ENCODE data around the gene SERPINA4. TPM values are rescaled to one million over a fixed set of nuclear protein-coding genes. Genes with fewer than 3 reads are reported as not detected.
A peak's percentile ranks its signal among the peaks of the same experiment; 100 is the strongest.

The SERPINA4 gene
- total RNA-seq, 1 donor from 2014 or later: 5.9 TPM

DNA sequence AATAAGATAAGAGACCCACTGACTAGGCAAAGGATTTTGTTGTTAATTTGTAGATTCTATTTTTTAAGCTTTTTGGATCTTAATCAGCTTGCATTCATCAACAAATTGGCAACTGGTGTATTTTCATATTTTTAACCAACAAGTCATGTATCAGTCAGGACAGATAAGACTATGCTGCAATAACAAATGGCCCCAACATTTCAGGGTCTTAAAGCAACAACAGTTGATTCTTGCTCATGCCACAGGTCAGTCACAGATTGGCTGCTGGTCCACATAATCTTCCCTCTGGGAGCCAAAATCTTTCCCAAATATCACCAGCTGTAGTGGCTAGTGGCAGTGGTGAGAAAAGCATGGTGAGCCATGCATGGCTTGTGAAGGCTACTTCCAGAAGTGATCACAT lies 30.1 kb upstream of the SERPINA4 start:
- no peak for DNase-seq (ENCODE audit: low spot score, unreplicated experiment)
- Mint-ChIP-seq H3K36me3 (ENCODE audit: insufficient read depth) (peaks cover 2% of the 10 kb centered on the region), H3K4me3 (ENCODE audit: low read depth) (no peak overlapping the region), H3K4me1 (ENCODE audit: low read depth) (no peaks in the 10 kb centered on the region), H3K27me3 (no peaks in the 10 kb centered on the region), H3K9me3 (ENCODE audit: low read depth) (peaks cover 9% of the 10 kb centered on the region), H3K27ac (no peak overlapping the region)
- no peak for TF ChIP-seq CTCF (IDR thresholded peaks at IDR 0.05; ENCODE audit: unreplicated experiment)

DNA sequence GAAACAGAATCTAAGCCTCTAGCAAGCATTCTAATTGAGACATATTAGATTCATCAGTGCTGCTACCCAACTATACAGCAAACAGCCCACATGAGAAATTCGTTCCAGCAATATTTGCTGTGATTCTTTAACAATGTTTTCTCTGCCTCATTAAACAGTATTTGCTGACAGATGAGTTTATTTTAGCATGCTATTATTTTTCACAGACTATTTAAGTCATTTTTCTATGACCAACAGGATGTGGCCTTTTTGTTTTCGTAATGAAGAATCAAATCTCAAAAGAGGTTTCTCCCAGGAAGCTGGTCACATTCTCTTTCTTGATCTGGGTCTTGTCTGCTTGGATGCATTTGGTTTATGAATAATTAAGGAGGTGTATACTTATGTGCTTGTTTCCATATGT lies 28.8 kb upstream of the SERPINA4 start:
- Mint-ChIP-seq H3K27ac (no peak overlapping the region), H3K4me3 (ENCODE audit: low read depth) (no peak overlapping the region), H3K9me3 (ENCODE audit: low read depth) (peaks cover 1% of the 10 kb centered on the region), H3K36me3 (ENCODE audit: insufficient read depth) (no peaks in the 10 kb centered on the region), H3K4me1 (ENCODE audit: low read depth) (no peaks in the 10 kb centered on the region), H3K27me3 (no peaks in the 10 kb centered on the region)
- no peak for DNase-seq (ENCODE audit: low spot score, unreplicated experiment)
- TF ChIP-seq CTCF (IDR thresholded peaks at IDR 0.05; ENCODE audit: unreplicated experiment): no peak

DNA sequence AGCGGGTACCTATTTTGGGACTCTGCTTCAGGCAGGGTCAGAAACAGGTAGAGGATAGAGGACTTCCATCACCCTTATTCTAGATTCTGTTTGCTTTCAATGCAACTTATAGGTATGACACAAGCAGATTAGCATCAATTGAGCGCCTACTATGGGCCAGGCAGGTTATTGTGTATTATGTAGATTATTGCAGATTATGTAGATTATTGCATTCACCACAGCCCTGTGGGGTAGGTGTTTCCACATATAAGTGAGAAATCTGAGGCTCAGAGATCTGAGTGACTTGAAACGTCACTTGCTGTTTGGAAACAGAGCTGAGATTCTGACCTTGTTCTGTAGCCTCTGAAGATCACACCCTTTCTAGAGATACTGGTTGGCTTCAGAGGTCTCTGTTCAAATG lies 25.7 kb upstream of the SERPINA4 start:
- no peak for DNase-seq (ENCODE audit: low spot score, unreplicated experiment)

DNA sequence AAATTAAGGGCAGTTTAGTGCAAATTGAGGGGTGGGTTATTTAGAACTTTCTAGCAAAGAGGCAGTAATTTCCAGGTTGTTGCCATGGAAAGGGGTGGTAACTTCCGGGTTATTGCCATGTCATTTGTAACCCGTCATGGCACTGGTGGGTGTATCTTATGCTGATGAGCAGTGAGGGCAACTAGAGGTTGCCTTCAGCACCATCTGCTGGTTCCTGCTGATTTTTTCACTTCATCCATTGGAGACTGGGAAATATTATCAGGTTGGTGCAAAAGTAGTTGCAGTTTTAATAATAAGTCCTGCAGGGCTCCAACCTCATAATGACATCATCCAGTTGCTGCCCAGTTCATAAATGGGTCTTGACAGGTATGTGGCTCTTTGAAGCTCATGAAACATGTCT lies 24.4 kb upstream of the SERPINA4 start:
- no peak overlapping the region for H3K27ac Mint-ChIP-seq
- peak; percentile 21 for TF ChIP-seq CTCF (IDR thresholded peaks at IDR 0.05; ENCODE audit: unreplicated experiment)
- no peaks in the 10 kb centered on the region for H3K36me3 Mint-ChIP-seq (ENCODE audit: insufficient read depth)
- no peak for DNase-seq (ENCODE audit: low spot score, unreplicated experiment)
- H3K9me3 Mint-ChIP-seq (ENCODE audit: low read depth): no peaks in the 10 kb centered on the region
- peaks cover 5% of the 10 kb centered on the region for H3K4me1 Mint-ChIP-seq (ENCODE audit: low read depth)
- H3K4me3 Mint-ChIP-seq (ENCODE audit: low read depth): no peak overlapping the region
- H3K27me3 Mint-ChIP-seq: peaks cover 17% of the 10 kb centered on the region

More for the DNA sequence above, 25.7 kb upstream of the SERPINA4 start:
- Mint-ChIP-seq H3K4me1 (ENCODE audit: low read depth) (peaks cover 2% of the 10 kb centered on the region), H3K27ac (no peak overlapping the region), H3K9me3 (ENCODE audit: low read depth) (no peaks in the 10 kb centered on the region), H3K4me3 (ENCODE audit: low read depth) (no peak overlapping the region), H3K36me3 (ENCODE audit: insufficient read depth) (no peaks in the 10 kb centered on the region), H3K27me3 (peaks cover 11% of the 10 kb centered on the region)
- no peak for TF ChIP-seq CTCF (IDR thresholded peaks at IDR 0.05; ENCODE audit: unreplicated experiment)

- no peaks in the 10 kb centered on the region for H3K9me3 Mint-ChIP-seq (ENCODE audit: low read depth)
- DNase-seq (ENCODE audit: low spot score, unreplicated experiment): no peak
Observed at GRCh38 chr14:94538070-94538740, 23.0 kb upstream of the SERPINA4 start.

More at GRCh38 chr14:94538070-94538740, 23.0 kb upstream of the SERPINA4 start:
- Mint-ChIP-seq H3K27me3 (peaks cover 21% of the 10 kb centered on the region), H3K4me3 (ENCODE audit: low read depth) (no peak overlapping the region), H3K36me3 (ENCODE audit: insufficient read depth) (no peaks in the 10 kb centered on the region), H3K27ac (no peak overlapping the region), H3K4me1 (ENCODE audit: low read depth) (peaks cover 5% of the 10 kb centered on the region)
- TF ChIP-seq CTCF (IDR thresholded peaks at IDR 0.05; ENCODE audit: unreplicated experiment): no peak

Data from progenitor cell of endocrine pancreas (in vitro differentiated cells).